Activated B cell treated with CpG ODN at 0.5 μM for 24 hours (primary cell): ENCODE data around the gene STEAP3. TPM values are rescaled to one million over a fixed set of nuclear protein-coding genes. Genes with fewer than 3 reads are reported as not detected.

ENCODE experiments used
- ATAC-seq: fragments of 200-7000 bp; cut with Tn5 transposase; one replicate; pipeline ENCODE4 v1.10.0; 2021; ENCODE audit warnings: low read depth, mild to moderate bottlenecking, moderate library complexity
- CTCF ChIA-PET: fragments of 350-600 bp; sonication (Branson Sonifier 250); formaldehyde crosslinking; loops from one replicate; lab custom pipeline; 2021; ENCODE audit warnings: antibody characterized with exemption; lab: Charles Lee
- POLR2A ChIA-PET: fragments of 350-600 bp; sonication (Branson Sonifier 250); formaldehyde crosslinking; loops from one replicate; lab custom pipeline; 2021; ENCODE audit warnings: antibody characterized with exemption; lab: Charles Lee
- DNase-seq: peaks from one replicate; pipeline ENCODE4 v3.0.0; 2022
- H3K27ac Mint-ChIP-seq: one replicate; pipeline ENCODE4 v1.8.0; 2020; ENCODE audit warnings: mixed read lengths
- H3K27me3 Mint-ChIP-seq: one replicate; pipeline ENCODE4 v1.8.0; 2021; ENCODE audit warnings: mixed read lengths
- H3K36me3 Mint-ChIP-seq: one replicate; pipeline ENCODE4 v1.8.0; 2021; ENCODE audit warnings: low read depth, mixed read lengths
- H3K4me1 Mint-ChIP-seq: one replicate; pipeline ENCODE4 v1.8.0; 2021; ENCODE audit warnings: mixed read lengths
- H3K4me3 Mint-ChIP-seq: one replicate; pipeline ENCODE4 v1.8.0; 2020; ENCODE audit warnings: mild to moderate bottlenecking, mixed read lengths
- H3K9me3 Mint-ChIP-seq: one replicate; pipeline ENCODE4 v1.8.0; 2020; ENCODE audit warnings: mixed read lengths
- CTCF ChIP-seq: fragments of 200-600 bp; IDR thresholded peaks from one replicate; pipeline ENCODE4 v1.8.0; 2022; ENCODE audit warnings: antibody characterized with exemption, mild to moderate bottlenecking
- intact Hi-C: fragments of 100-400 bp; cut with micrococcal nuclease; formaldehyde crosslinking; loops from one replicate; pipeline ENCODE4 v1.15.1; 2024
- total RNA-seq: library from RNA; stranded (reverse); gene quantifications from 2 replicates; pipeline ENCODE4 v1.2.3, GENCODE V29; 2022

STEAP3 gene
- total RNA-seq, 1 donor from 2014 or later, result 1.1 TPM

GRCh38 chr2:119225105-119225865, 1.7 kb downstream of the STEAP3 start:
- Mint-ChIP-seq H3K36me3 (no peaks in the 10 kb centered on the region), H3K27ac (no peak overlapping the region), H3K27me3 (peaks cover 19% of the 10 kb centered on the region), H3K4me3 (peak overlapping the region; percentile 33), H3K9me3 (no peaks in the 10 kb centered on the region), H3K4me1 (peaks cover 4% of the 10 kb centered on the region)
- intact Hi-C loops, result loop anchor here (2.0 to 10.0 kb wide), 2 partner anchors 40 to 250 kb away; no protein-coding TSS in a partner anchor
- ChIA-PET POLR2A (no interaction called here), CTCF (no interaction called here)
- DNase-seq (no peak), ATAC-seq (peak; percentile 25)
- no peak for TF ChIP-seq CTCF

GRCh38 chr2:119225926-119226325, 2.3 kb downstream of the STEAP3 start:
- POLR2A ChIA-PET, result no interaction called here
- no peaks in the 10 kb centered on the region for H3K9me3 Mint-ChIP-seq
- CTCF ChIA-PET, result no interaction called here
- H3K36me3 Mint-ChIP-seq, result no peaks in the 10 kb centered on the region
- TF ChIP-seq CTCF, result no peak
- H3K4me3 Mint-ChIP-seq, result no peak overlapping the region
- no peak for DNase-seq
- intact Hi-C loops, result loop anchor here (2.0 to 10.0 kb wide), 2 partner anchors 39 to 249 kb away; no protein-coding TSS in a partner anchor
- H3K4me1 Mint-ChIP-seq, result peaks cover 4% of the 10 kb centered on the region
- peaks cover 16% of the 10 kb centered on the region for H3K27me3 Mint-ChIP-seq
- no peak for ATAC-seq
- no peak overlapping the region for H3K27ac Mint-ChIP-seq

GRCh38 chr2:119227346-119227745, 3.7 kb downstream of the STEAP3 start:
- Mint-ChIP-seq H3K4me1 (peaks cover 12% of the 10 kb centered on the region), H3K27me3 (peaks cover 6% of the 10 kb centered on the region), H3K36me3 (no peaks in the 10 kb centered on the region), H3K4me3 (no peak overlapping the region), H3K27ac (no peak overlapping the region), H3K9me3 (no peaks in the 10 kb centered on the region)
- TF ChIP-seq CTCF, result no peak
- CTCF ChIA-PET, result no interaction called here
- POLR2A ChIA-PET, result no interaction called here
- ATAC-seq (no peak), DNase-seq (no peak)
- intact Hi-C loops, result loop anchor here (10.0 kb wide), 1 partner anchor 247 kb away; no protein-coding TSS in a partner anchor

GRCh38 chr2:119228136-119228535, 4.5 kb downstream of the STEAP3 start:
- no peak for TF ChIP-seq CTCF
- Mint-ChIP-seq H3K27ac (no peak overlapping the region), H3K27me3 (peaks cover 3% of the 10 kb centered on the region), H3K4me1 (peaks cover 16% of the 10 kb centered on the region), H3K9me3 (no peaks in the 10 kb centered on the region), H3K36me3 (no peaks in the 10 kb centered on the region), H3K4me3 (no peak overlapping the region)
- no peak for DNase-seq
- CTCF ChIA-PET, result no interaction called here
- no peak for ATAC-seq
- intact Hi-C loops, result loop anchor here (10.0 kb wide), 1 partner anchor 247 kb away; no protein-coding TSS in a partner anchor
- POLR2A ChIA-PET, result no interaction called here

- no peaks in the 10 kb centered on the region for H3K36me3 Mint-ChIP-seq
- no peak for TF ChIP-seq CTCF
- CTCF ChIA-PET, result no interaction called here
- no peaks in the 10 kb centered on the region for H3K9me3 Mint-ChIP-seq
- POLR2A ChIA-PET, result no interaction called here
- intact Hi-C loops, result loop anchor here (10.0 kb wide), 1 partner anchor 246 kb away; no protein-coding TSS in a partner anchor
- no peak for DNase-seq
- no peak overlapping the region for H3K27ac Mint-ChIP-seq
- H3K4me1 Mint-ChIP-seq, result peaks cover 17% of the 10 kb centered on the region
- no peak for ATAC-seq
- peaks cover 3% of the 10 kb centered on the region for H3K27me3 Mint-ChIP-seq
- no peak overlapping the region for H3K4me3 Mint-ChIP-seq
These were observed 5.3 kb downstream of the STEAP3 start for GRCh38 chr2:119228964-119229363.
